Prostate gland (tissue), 2 donors: ENCODE results near the gene HIVEP3. TPM values are rescaled to one million over a fixed set of nuclear protein-coding genes. Genes with fewer than 3 reads are reported as not detected.

Experiments
- DNase-seq: peaks from one replicate; pipeline ENCODE4 v3.0.0-alpha.2; 2019; ENCODE audit warnings: low spot score
- H3K27ac ChIP-seq, 2 donors: fragments of 200-600 bp; sonication (generic); 2 replicates each; pipeline ENCODE4 v1.5.1; 2017 to 2019
- H3K27me3 ChIP-seq: fragments of 200-600 bp; sonication (generic); replicated peaks from 2 replicates; pipeline ENCODE4 v1.5.1; 2019; ENCODE audit not compliant: insufficient read depth
- H3K36me3 ChIP-seq, 2 donors: fragments of 200-600 bp; sonication (generic); 1 replicate in 1 of 2; 2 replicates in 1 of 2; pipeline versions ENCODE4 v1.5.1 to v1.8.1; 2017 to 2019
- H3K4me1 ChIP-seq: fragments of 200-600 bp; sonication (generic); replicated peaks from 2 replicates; pipeline ENCODE4 v1.5.1; 2019
- H3K4me3 ChIP-seq, 2 donors: fragments of 200-600 bp; sonication (generic); 2 replicates each; pipeline ENCODE4 v1.5.1; 2017 to 2019
- H3K9me3 ChIP-seq: fragments of 200-600 bp; sonication (generic); 2 replicates; pipeline ENCODE4 v1.5.1; 2017
- CTCF ChIP-seq, 4 experiments: fragments of 200-600 bp in 2 of 4; fragments of 450-650 bp in 2 of 4; sonication (generic) in 2 of 4; IDR thresholded peaks; 1 replicate in 3 of 4; 2 replicates in 1 of 4; pipeline ENCODE4 v1.5.1; 2016 to 2019; ENCODE audit warnings: antibody characterized with exemption in 4 of 4, mild to moderate bottlenecking in 2 of 4, moderate library complexity in 2 of 4
- POLR2A ChIP-seq: fragments of 450-650 bp; IDR thresholded peaks from one replicate; pipeline ENCODE4 v1.6.1; 2016; ENCODE audit warnings: antibody characterized with exemption, mild to moderate bottlenecking
- POLR2AphosphoS5 ChIP-seq: sonication (generic); formaldehyde crosslinking; IDR thresholded peaks from one replicate; pipeline ENCODE4 v1.6.1; 2017; ENCODE audit warnings: antibody characterized with exemption
- WGBS: methylation state at CpG from one replicate; pipeline ENCODE4 v1.1.5; 2018; 5-methylcytosine and 5-hydroxymethylcytosine counted together
- intact Hi-C: fragments of 100-400 bp; cut with DNase I; formaldehyde crosslinking; loops from one replicate; pipeline ENCODE4 v1.14.2; 2022
- total RNA-seq, 2 donors: library from RNA; depleted of rRNA; stranded (reverse); fragments of >200 nt; gene quantifications; one replicate each; pipeline ENCODE4 v1.1.0, GENCODE V29; 2016

Gene HIVEP3
- total RNA-seq, 2 donors from 2014 or later, result 9.3 to 11.2 TPM

GRCh38 chr1:41705798-41706197, 212.9 kb downstream of the HIVEP3 start:
- TF ChIP-seq CTCF (IDR thresholded peaks at IDR 0.05) (no peak), POLR2AphosphoS5 (no peak), POLR2A (no peak)
- intact Hi-C loops, result no loop called here
- Histone ChIP-seq H3K9me3 (no peaks in the 10 kb centered on the region), H3K27me3 (no peaks in the 10 kb centered on the region), H3K36me3 (no peaks in the 10 kb centered on the region), H3K4me1 (no peaks in the 10 kb centered on the region), H3K4me3 (no peak overlapping the region), H3K27ac (no peak overlapping the region)
- 96% methylated on average over 1 of the region's 1 CpG for WGBS
- DNase-seq, result no peak

GRCh38 chr1:41704196-41704595, 214.5 kb downstream of the HIVEP3 start:
- H3K4me3 ChIP-seq, result no peak overlapping the region
- no peaks in the 10 kb centered on the region for H3K36me3 ChIP-seq
- H3K4me1 ChIP-seq, result no peaks in the 10 kb centered on the region
- no peaks in the 10 kb centered on the region for H3K9me3 ChIP-seq
- 96% methylated on average over 4 of the region's 4 CpGs for WGBS
- no peaks in the 10 kb centered on the region for H3K27me3 ChIP-seq
- DNase-seq, result no peak
- H3K27ac ChIP-seq, result no peak overlapping the region
- intact Hi-C loops, result no loop called here
- TF ChIP-seq CTCF (IDR thresholded peaks at IDR 0.05), result no peak
- TF ChIP-seq POLR2AphosphoS5, result no peak
- no peak for TF ChIP-seq POLR2A

GRCh38 chr1:41702771-41703170, 216.0 kb downstream of the HIVEP3 start:
- no peak for DNase-seq
- WGBS, result 78% methylated on average over 4 of the region's 4 CpGs
- H3K36me3 ChIP-seq, result no peaks in the 10 kb centered on the region
- H3K27ac ChIP-seq, result no peak overlapping the region
- no peaks in the 10 kb centered on the region for H3K27me3 ChIP-seq
- H3K4me1 ChIP-seq, result no peaks in the 10 kb centered on the region
- intact Hi-C loops, result no loop called here
- TF ChIP-seq CTCF (IDR thresholded peaks at IDR 0.05) (no peak), POLR2AphosphoS5 (no peak), POLR2A (no peak)
- no peak overlapping the region for H3K4me3 ChIP-seq
- H3K9me3 ChIP-seq, result no peaks in the 10 kb centered on the region

GRCh38 chr1:41700986-41701535, 217.7 kb downstream of the HIVEP3 start:
- DNase-seq, result no peak
- Histone ChIP-seq H3K27ac (no peak overlapping the region), H3K9me3 (no peaks in the 10 kb centered on the region), H3K27me3 (no peaks in the 10 kb centered on the region), H3K36me3 (no peaks in the 10 kb centered on the region), H3K4me3 (no peak overlapping the region), H3K4me1 (no peaks in the 10 kb centered on the region)
- TF ChIP-seq CTCF (IDR thresholded peaks at IDR 0.05) (no peak), POLR2AphosphoS5 (no peak), POLR2A (no peak)
- intact Hi-C loops, result no loop called here
- 78% methylated on average over 6 of the region's 6 CpGs for WGBS

GRCh38 chr1:41700581-41700980, 218.1 kb downstream of the HIVEP3 start:
- Histone ChIP-seq H3K27ac (no peak overlapping the region), H3K4me1 (no peaks in the 10 kb centered on the region), H3K9me3 (no peaks in the 10 kb centered on the region), H3K27me3 (no peaks in the 10 kb centered on the region), H3K4me3 (no peak overlapping the region), H3K36me3 (no peaks in the 10 kb centered on the region)
- TF ChIP-seq CTCF (IDR thresholded peaks at IDR 0.05), result no peak
- no peak for TF ChIP-seq POLR2AphosphoS5
- TF ChIP-seq POLR2A, result no peak
- intact Hi-C loops, result no loop called here
- DNase-seq, result no peak
- 84% methylated on average over 5 of the region's 5 CpGs for WGBS
